Measurements from ENCODE around the gene WDR7.

GRCh38 chr18:56889621-56890020, 238.5 kb downstream of the WDR7 start:
- TF ChIP-seq EZH2 (optimal IDR thresholded peaks at IDR 0.05; ENCODE audit: low read depth, low read length) (no peak), CTCF (IDR thresholded peaks at IDR 0.05; ENCODE audit: low read length) (no peak), EZH2phosphoT487 (IDR thresholded peaks at IDR 0.05; ENCODE audit: low read length) (no peak)
